GM20000 (cell line): ENCODE results near the gene SMDT1.
A peak's percentile ranks its signal among the peaks of the same experiment; 100 is the strongest.

Source experiments
- DNase-seq: peaks from one replicate; pipeline ENCODE4 v3.0.0; 2012; ENCODE audit warnings: low spot score
- CTCF ChIP-seq: IDR thresholded peaks from 2 replicates; pipeline ENCODE4 v1.5.1; 2012; ENCODE audit warnings: mild to moderate bottlenecking, control low read depth; ENCODE audit errors: extremely low read depth, missing control alignments

SMDT1 gene

GRCh38 chr22:42078469-42079318 is 806 bp upstream of the SMDT1 start:
- TF ChIP-seq CTCF = no peak
- DNase-seq = no peak

- no peak for DNase-seq
- TF ChIP-seq CTCF = no peak
Measured at GRCh38 chr22:42080287-42080686, 787 bp downstream of the SMDT1 start.

GRCh38 chr22:42083119-42083518 is 3.6 kb downstream of the SMDT1 start:
- no peak for TF ChIP-seq CTCF
- no peak for DNase-seq

GRCh38 chr22:42084874-42085273 is 5.4 kb downstream of the SMDT1 start:
- no peak for DNase-seq
- TF ChIP-seq CTCF = no peak

GRCh38 chr22:42086051-42086450 is 6.6 kb downstream of the SMDT1 start:
- no peak for TF ChIP-seq CTCF
- DNase-seq = no peak

GRCh38 chr22:42090596-42091454 is 11.3 kb downstream of the SMDT1 start, which contains the start of gene NDUFA6:
TSS of gene NDUFA6 (minus strand) at chr22:42090772. CDS start at chr22:42090744, 28 bp downstream.
- DNase-seq = peak; percentile 97
- TF ChIP-seq CTCF = peak; percentile 95

GRCh38 chr22:42091455-42091782 is 11.9 kb downstream of the SMDT1 start:
- TF ChIP-seq CTCF = no peak

More at GRCh38 chr22:42091455-42091782, 11.9 kb downstream of the SMDT1 start:
- DNase-seq = no peak
